Lower leg skin (tissue), 4 donors: ENCODE measurements around the gene CARS1. TPM values are rescaled to one million over a fixed set of nuclear protein-coding genes. Genes with fewer than 3 reads are reported as not detected.

ENCODE experiments used
- DNase-seq, 2 donors: peaks; one replicate each; pipeline ENCODE4 v3.0.0-alpha.2; 2019; ENCODE audit warnings: low spot score in 2 of 2
- H3K4me3 ChIP-seq: fragments of 200-600 bp; sonication (generic); 2 replicates; pipeline ENCODE4 v1.5.1; 2017; ENCODE audit warnings: mild to moderate bottlenecking, low read depth; ENCODE audit not compliant: poor library complexity, severe bottlenecking
- POLR2A ChIP-seq, 2 donors: fragments of 450-650 bp; IDR thresholded peaks; one replicate each; pipeline ENCODE4 v1.6.1; 2016 to 2017; ENCODE audit warnings: antibody characterized with exemption in 2 of 2, mild to moderate bottlenecking in 1 of 2, moderate library complexity in 1 of 2
- WGBS, 2 donors: methylation state at CpG; one replicate each; pipeline ENCODE4 v1.1.5; 2018; 5-methylcytosine and 5-hydroxymethylcytosine counted together
- intact Hi-C: fragments of 100-400 bp; cut with DNase I; formaldehyde crosslinking; loops from one replicate; pipeline ENCODE4 v1.15.0; 2023; ENCODE audit warnings: low total_unique reads
- total RNA-seq, 4 donors: library from RNA; depleted of rRNA; stranded (reverse); fragments of >200 nt; gene quantifications; one replicate each; pipeline ENCODE4 v1.1.0, GENCODE V29; 2016
- TF ChIP-seq, protein P1 (sequence below), 3 donors: fragments of 450-650 bp; IDR thresholded peaks; one replicate each; pipeline ENCODE4 v1.5.1; 2016; ENCODE audit warnings: antibody characterized with exemption in 3 of 3, mild to moderate bottlenecking in 3 of 3, moderate library complexity in 2 of 3

The CARS1 gene
- total RNA-seq, 4 donors from 2014 or later = 56.7 to 63.0 (median 60.7) TPM

DNA sequence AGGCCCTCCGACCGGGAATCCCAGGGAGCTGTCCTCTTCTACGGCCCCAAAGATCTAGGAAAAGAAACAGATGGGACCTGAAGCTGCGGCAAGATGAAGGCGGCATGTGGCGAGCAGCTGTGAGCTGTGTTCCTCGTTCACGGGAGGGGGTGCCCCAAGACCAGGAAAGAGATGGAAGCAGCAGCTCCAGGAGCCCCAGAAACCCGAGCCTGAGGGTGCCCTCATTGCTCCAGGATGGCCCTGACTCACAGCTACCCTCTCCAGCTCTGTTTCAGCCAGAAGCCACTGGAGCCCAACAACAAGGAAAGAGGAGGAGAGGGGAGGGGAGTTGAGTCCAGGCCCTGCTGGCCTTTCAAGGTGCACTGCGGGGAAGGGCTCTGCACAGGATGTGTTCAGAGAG is 41.4 kb downstream of the CARS1 start:
- WGBS, 2 donors = 84 to 91% methylated on average over 10 of the region's 10 CpGs
- intact Hi-C loops = loop anchor here (10.0 kb wide), 1 partner anchor 61 kb away; no protein-coding TSS in a partner anchor
- no peak for DNase-seq

DNA sequence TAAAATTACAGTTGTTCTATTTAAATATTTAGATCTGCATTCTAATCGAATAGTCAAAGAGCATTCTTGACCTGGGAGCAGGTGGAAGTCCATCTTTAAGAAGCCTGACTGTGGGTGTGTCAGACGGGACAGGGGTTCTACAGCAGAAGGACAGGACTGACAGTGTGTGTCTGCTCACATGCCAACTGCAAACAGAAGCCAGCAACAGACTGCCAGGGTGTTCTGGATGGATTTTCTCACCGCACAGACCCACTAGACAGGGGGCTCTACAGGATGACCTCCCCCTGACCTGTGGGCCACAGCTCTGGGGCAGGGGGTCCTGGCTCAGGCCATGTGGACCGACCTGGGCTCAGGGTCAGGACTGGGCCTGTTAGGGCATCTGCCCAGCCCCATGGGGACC is 42.3 kb downstream of the CARS1 start:
- no peak overlapping the region for H3K4me3 ChIP-seq
- 86 to 93% methylated on average over 4 of the region's 4 CpGs for WGBS, 2 donors
- no peak for DNase-seq
- TF ChIP-seq POLR2A (IDR thresholded peaks at IDR 0.05) = no peak
- TF ChIP-seq, protein P1, sequence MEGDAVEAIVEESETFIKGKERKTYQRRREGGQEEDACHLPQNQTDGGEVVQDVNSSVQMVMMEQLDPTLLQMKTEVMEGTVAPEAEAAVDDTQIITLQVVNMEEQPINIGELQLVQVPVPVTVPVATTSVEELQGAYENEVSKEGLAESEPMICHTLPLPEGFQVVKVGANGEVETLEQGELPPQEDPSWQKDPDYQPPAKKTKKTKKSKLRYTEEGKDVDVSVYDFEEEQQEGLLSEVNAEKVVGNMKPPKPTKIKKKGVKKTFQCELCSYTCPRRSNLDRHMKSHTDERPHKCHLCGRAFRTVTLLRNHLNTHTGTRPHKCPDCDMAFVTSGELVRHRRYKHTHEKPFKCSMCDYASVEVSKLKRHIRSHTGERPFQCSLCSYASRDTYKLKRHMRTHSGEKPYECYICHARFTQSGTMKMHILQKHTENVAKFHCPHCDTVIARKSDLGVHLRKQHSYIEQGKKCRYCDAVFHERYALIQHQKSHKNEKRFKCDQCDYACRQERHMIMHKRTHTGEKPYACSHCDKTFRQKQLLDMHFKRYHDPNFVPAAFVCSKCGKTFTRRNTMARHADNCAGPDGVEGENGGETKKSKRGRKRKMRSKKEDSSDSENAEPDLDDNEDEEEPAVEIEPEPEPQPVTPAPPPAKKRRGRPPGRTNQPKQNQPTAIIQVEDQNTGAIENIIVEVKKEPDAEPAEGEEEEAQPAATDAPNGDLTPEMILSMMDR (IDR thresholded peaks at IDR 0.05) = no peak
- intact Hi-C loops = loop anchor here (10.0 kb wide), 1 partner anchor 60 kb away; no protein-coding TSS in a partner anchor

More for the DNA sequence above, 41.4 kb downstream of the CARS1 start:
- TF ChIP-seq, protein P1 (IDR thresholded peaks at IDR 0.05) = no peak
- TF ChIP-seq POLR2A (IDR thresholded peaks at IDR 0.05) = no peak
- no peak overlapping the region for H3K4me3 ChIP-seq

DNA sequence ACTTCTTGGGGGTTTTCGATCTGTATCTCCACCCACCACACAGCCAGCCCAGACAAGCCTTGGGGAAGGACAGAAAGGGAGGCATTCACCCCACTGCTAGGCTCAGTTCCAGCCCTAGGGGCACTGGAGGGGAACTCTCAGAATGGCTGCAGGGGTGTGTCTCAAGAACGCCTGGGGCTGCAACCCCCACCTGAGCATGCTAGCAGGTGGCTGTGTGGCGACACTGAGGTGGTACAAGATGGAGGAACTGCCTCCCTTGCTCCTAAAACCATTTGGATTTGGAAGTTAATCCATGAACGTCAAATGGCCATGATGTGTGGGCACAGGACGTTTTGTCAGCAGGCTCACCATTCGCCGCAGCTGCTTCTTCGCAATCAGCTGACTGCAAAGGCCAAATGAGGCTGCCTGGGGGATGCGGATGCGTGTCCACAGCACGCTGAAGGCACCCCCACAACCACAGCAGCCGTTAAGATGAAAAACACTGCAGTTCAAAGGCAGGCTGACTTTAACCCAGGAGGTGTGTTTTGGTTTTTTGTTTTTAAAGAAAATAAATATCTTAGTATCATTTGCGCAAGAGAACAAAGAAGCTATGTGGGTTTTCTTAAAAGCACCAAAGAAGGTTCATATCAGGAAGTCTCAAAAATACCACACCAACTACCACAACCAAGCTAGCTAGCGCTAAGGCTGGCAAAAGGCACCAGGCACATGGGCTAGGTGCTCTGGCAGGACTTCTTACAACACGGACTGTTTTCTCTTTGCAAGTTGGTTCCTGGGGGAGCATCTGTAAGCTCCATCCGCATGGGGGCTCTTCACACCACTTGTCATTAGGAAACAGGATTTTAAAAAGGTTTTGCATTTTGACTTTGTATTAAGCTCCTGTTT is 42.9 kb downstream of the CARS1 start:
- WGBS, 2 donors = 65 to 81% methylated on average over 16 of the region's 16 CpGs
- DNase-seq = no peak
- intact Hi-C loops = loop anchor here (10.0 kb wide), 1 partner anchor 59 kb away; no protein-coding TSS in a partner anchor

DNA sequence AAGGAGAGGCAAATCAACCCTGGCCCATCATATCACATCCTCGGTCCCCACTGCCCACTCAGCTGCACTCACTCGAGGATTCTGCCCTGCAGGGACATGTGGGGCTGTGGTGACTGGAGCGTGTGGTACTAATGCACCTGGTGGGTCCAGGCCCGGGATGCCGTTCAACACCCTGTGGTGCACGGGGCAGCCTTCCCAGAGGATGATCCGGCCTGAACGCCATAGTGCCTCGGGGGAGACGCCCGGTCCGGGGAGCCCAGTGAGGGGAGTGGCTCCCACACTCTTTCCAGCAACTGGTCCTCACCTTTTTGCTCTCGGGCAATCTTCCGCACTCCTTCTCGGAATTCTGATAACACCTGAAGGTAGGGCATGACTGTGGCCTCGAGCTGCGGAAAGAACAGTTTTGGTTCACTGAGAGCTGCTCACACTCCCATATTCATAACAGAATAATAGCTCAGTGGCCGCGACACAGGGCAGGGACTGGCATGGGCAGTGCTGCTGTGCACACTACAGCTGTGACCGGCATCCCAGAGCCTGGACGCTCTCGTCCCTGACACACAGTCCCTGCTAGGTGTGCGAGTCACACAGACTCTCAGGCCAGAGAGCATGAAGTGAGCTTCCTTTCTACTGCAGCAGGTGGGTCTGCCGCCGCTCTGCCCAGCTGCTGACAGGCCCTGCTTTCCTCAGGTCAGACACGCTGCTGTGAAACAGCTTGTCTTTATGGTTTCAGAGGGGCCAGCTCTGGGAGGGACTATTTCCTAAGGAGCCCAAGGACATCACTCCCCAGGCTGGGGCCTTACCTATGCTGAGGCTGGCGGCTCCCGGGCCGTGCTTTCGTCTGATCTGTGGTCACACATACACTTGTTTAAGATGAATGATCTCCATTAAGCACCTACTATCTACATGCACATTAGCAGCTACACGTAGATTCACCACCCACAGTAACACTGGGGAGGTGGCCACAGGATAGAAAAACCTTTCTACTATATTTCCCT is 45.0 kb downstream of the CARS1 start:
- WGBS, 2 donors = 91% methylated on average over 31 of the region's 31 CpGs
- no peak for DNase-seq
- no peak overlapping the region for H3K4me3 ChIP-seq
- intact Hi-C loops = loop anchor here (10.0 kb wide), 1 partner anchor 57 kb away; no protein-coding TSS in a partner anchor
- TF ChIP-seq, protein P1 (IDR thresholded peaks at IDR 0.05) = no peak
- TF ChIP-seq POLR2A (IDR thresholded peaks at IDR 0.05) = no peak

More for the DNA sequence above, 42.9 kb downstream of the CARS1 start:
- no peak overlapping the region for H3K4me3 ChIP-seq
- TF ChIP-seq, protein P1 (IDR thresholded peaks at IDR 0.05) = no peak
- no peak for TF ChIP-seq POLR2A (IDR thresholded peaks at IDR 0.05)

DNA sequence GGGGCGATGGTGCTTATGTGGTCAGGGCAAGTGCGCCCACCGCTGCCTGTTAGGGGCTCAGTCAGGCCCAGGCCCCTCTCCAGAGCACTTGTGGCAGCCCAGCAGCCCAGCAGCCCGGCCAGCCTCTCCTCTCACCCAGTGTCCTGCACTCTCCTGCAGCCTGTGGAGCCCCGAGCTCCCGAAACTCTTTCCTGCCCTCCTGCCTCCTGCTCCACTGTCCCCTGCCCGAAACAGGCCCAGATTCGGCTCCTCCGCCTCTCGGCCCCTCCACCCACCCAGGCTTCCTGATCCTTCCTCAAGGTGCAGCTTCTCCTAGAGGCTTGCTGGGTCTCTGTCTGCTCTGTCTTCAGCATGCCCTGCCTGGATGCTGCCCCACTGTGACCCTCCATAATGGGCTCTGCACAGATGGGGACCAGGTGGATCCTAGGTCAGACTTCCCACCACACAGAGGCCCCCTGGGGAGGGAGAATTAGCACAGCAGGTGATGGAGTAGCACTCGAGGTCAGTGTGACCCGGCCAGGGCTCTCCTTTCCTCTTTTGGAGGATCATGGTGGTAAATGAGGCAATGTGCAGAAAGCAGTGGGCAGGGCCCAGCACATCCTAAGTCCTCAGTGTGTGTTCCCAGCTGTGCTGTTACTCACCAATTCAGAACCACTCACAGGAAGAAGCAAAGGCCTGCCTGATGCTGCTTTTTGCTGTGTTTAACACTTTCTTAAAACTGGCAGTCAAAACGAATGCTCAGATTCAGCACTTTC is 46.5 kb downstream of the CARS1 start:
- 89 to 90% methylated on average over 13 of the region's 13 CpGs for WGBS, 2 donors
- TF ChIP-seq POLR2A (IDR thresholded peaks at IDR 0.05) = no peak
- TF ChIP-seq, protein P1 (IDR thresholded peaks at IDR 0.05) = no peak
- DNase-seq = no peak
- intact Hi-C loops = loop anchor here (10.0 kb wide), 1 partner anchor 56 kb away; no protein-coding TSS in a partner anchor
- no peak overlapping the region for H3K4me3 ChIP-seq
